Measurements from ENCODE around the gene RPS6KB1. TPM values are rescaled to one million over a fixed set of nuclear protein-coding genes. Genes with fewer than 3 reads are reported as not detected.
A peak's percentile ranks its signal among the peaks of the same experiment; 100 is the strongest.

The RPS6KB1 gene
- polyA plus RNA-seq, 3 donors = 15.8 to 15.9 (median 15.9) TPM

DNA sequence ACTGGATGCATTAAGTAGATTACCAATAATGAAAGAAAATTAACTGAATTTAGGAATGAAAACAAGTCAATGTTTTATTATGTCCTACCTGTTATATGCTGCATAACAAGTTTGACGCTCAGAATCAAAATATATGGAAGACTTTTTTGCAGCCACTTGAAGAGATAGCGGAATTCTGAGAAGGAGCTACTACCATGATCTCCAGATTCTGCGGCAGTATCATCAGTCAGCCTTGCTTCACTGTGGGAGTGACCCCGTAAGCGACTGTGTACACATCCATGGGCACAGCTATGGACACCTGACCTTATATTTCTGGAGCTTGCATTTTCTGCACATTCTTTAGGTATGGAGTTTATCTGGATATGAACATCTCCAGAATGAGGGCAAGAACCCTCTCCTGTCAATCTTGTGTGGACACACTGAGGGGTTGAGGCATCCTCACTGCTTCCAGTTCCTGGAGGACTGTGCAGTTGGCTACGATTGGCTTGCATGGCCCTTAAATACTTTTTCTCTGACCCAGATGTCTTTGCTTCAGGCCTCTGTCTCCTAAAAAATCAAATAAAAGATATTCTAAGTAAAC is 69.9 kb downstream of the RPS6KB1 start:
- TF ChIP-seq, protein P1, sequence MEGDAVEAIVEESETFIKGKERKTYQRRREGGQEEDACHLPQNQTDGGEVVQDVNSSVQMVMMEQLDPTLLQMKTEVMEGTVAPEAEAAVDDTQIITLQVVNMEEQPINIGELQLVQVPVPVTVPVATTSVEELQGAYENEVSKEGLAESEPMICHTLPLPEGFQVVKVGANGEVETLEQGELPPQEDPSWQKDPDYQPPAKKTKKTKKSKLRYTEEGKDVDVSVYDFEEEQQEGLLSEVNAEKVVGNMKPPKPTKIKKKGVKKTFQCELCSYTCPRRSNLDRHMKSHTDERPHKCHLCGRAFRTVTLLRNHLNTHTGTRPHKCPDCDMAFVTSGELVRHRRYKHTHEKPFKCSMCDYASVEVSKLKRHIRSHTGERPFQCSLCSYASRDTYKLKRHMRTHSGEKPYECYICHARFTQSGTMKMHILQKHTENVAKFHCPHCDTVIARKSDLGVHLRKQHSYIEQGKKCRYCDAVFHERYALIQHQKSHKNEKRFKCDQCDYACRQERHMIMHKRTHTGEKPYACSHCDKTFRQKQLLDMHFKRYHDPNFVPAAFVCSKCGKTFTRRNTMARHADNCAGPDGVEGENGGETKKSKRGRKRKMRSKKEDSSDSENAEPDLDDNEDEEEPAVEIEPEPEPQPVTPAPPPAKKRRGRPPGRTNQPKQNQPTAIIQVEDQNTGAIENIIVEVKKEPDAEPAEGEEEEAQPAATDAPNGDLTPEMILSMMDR (IDR thresholded peaks at IDR 0.05) = no peak
- DNase-seq = no peak
- H3K4me1 ChIP-seq (ENCODE audit: control insufficient read depth in 1 of 2, insufficient read depth in 2 of 2, low read length in 2 of 2) = peaks cover 18 to 21% of the 10 kb centered on the region in 2 donors
- H3K27ac Mint-ChIP-seq = peak overlapping the region in 2 of 7 donors; percentile 54 to 93
- intact Hi-C loops (cut with micrococcal nuclease) = no loop called here
- peak overlapping the region in 1 of 3 experiments; percentile 92 for H3K4me3 ChIP-seq (replicated peaks in 1 of 3; ENCODE audit: low read depth in 2 of 3, low read length in 3 of 3)
- no peak overlapping the region for H3K4me3 Mint-ChIP-seq
- H3K9me3 Mint-ChIP-seq = no peaks in the 10 kb centered on the region
- H3K36me3 ChIP-seq (replicated peaks in 1 of 2; ENCODE audit: control insufficient read depth in 1 of 2, insufficient read depth in 2 of 2, low read length in 2 of 2) = peaks cover 20 to 30% of the 10 kb centered on the region in 2 donors
- H3K4me1 Mint-ChIP-seq = peaks cover 30% of the 10 kb centered on the region
- H3K36me3 Mint-ChIP-seq = peaks cover 26 to 42% of the 10 kb centered on the region in 2 donors
- H3K27me3 ChIP-seq (ENCODE audit: control insufficient read depth in 2 of 2, insufficient read depth in 2 of 2, low read length in 2 of 2) = no peaks in the 10 kb centered on the region
- H3K27me3 Mint-ChIP-seq (ENCODE audit: low read depth in 3 of 3) = peaks cover 0 to 3% (median 0%) of the 10 kb centered on the region in 3 donors
- 100% methylated on average over 4 of the region's 6 CpGs for WGBS (ENCODE audit: insufficient coverage)
- no peaks in the 10 kb centered on the region for H3K9me3 ChIP-seq (replicated peaks in 1 of 2; ENCODE audit: control insufficient read depth in 1 of 2, insufficient read depth in 1 of 2, low read length in 2 of 2)
- H3K27ac ChIP-seq (ENCODE audit: low read depth in 1 of 2, low read length in 2 of 2) = no peak overlapping the region
- peaks cover 38% of the 10 kb centered on the region for H3K79me2 ChIP-seq (ENCODE audit: insufficient read depth, low read length)
- H3K4me2 ChIP-seq (replicated peaks; ENCODE audit: extremely low read depth, low read length, poor library complexity, severe bottlenecking) = peak overlapping the region; percentile 80
- peaks cover 28% of the 10 kb centered on the region for H4K20me1 ChIP-seq (ENCODE audit: insufficient read depth, low read length)
- no peak overlapping the region for H3K9ac ChIP-seq (ENCODE audit: insufficient read depth, low read length, poor library complexity, severe bottlenecking)
- no peak overlapping the region for H2AFZ ChIP-seq (ENCODE audit: insufficient read depth, low read depth, low read length, poor library complexity, severe bottlenecking)

DNA sequence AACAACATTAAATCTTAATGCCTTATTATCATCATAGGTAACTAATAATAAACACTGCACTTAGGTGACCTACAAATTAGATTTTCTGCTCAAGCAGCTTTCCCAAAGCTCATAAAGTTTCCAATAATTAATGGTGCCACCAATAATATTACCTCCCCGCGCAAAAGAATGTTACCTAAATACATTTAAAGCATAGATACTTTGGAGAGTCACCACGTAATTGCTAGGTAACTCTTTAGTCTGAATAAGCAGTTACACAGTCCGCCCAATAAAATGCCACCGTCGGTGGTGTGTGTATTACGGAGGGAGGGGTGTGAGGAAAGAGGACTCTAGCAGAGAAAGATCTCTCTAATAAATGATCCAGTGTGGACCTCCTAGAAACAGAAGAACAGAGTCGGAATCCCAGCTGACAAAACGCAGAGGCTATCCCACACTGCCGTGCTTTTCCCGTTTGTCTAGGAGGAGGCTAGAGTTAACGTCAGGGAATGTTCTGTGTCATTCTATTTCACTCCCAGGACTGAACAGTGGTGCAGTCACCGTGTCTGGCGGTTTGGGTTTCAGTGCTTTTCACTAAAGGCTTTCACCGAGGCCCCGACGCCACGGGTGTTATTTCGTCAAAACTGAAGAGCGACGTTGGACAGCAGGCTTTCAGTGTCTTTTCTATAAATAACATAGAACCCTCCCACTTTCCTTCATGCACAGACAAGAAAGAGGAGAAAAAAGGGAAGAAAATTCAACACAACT is 71.0 kb downstream of the RPS6KB1 start:
- DNase-seq = peak in 2 of 3 donors; percentile 66 to 72
- Histone ChIP-seq H3K4me1 (ENCODE audit: control insufficient read depth in 1 of 2, insufficient read depth in 2 of 2, low read length in 2 of 2) (peaks cover 18 to 21% of the 10 kb centered on the region in 2 donors), H3K9me3 (replicated peaks in 1 of 2; ENCODE audit: control insufficient read depth in 1 of 2, insufficient read depth in 1 of 2, low read length in 2 of 2) (no peaks in the 10 kb centered on the region), H4K20me1 (ENCODE audit: insufficient read depth, low read length) (peaks cover 18% of the 10 kb centered on the region), H3K4me3 (replicated peaks in 1 of 3; ENCODE audit: low read depth in 2 of 3, low read length in 3 of 3) (peak overlapping the region; percentile 62 to 92 (median 78)), H3K79me2 (ENCODE audit: insufficient read depth, low read length) (peaks cover 38% of the 10 kb centered on the region), H3K4me2 (replicated peaks; ENCODE audit: extremely low read depth, low read length, poor library complexity, severe bottlenecking) (peak overlapping the region; percentile 80), H3K27ac (ENCODE audit: low read depth in 1 of 2, low read length in 2 of 2) (peak overlapping the region; percentile 95 to 96), H3K9ac (ENCODE audit: insufficient read depth, low read length, poor library complexity, severe bottlenecking) (peak overlapping the region; percentile 91), H2AFZ (ENCODE audit: insufficient read depth, low read depth, low read length, poor library complexity, severe bottlenecking) (peak overlapping the region; percentile 72), H3K36me3 (replicated peaks in 1 of 2; ENCODE audit: control insufficient read depth in 1 of 2, insufficient read depth in 2 of 2, low read length in 2 of 2) (peaks cover 9 to 19% of the 10 kb centered on the region in 2 donors), H3K27me3 (ENCODE audit: control insufficient read depth in 2 of 2, insufficient read depth in 2 of 2, low read length in 2 of 2) (no peaks in the 10 kb centered on the region)
- TF ChIP-seq, protein P1 (IDR thresholded peaks at IDR 0.05) = no peak
- Mint-ChIP-seq H3K4me3 (peak overlapping the region; percentile 92 to 98), H3K9me3 (no peaks in the 10 kb centered on the region), H3K27me3 (ENCODE audit: low read depth in 3 of 3) (peaks cover 0 to 3% (median 0%) of the 10 kb centered on the region in 3 donors), H3K27ac (peak overlapping the region; percentile 93 to 99 (median 96)), H3K36me3 (peaks cover 17 to 32% of the 10 kb centered on the region in 2 donors), H3K4me1 (peaks cover 28% of the 10 kb centered on the region)
- intact Hi-C loops (cut with micrococcal nuclease) = no loop called here
- 0% methylated on average over 9 of the region's 21 CpGs for WGBS (ENCODE audit: insufficient coverage)
